Natural killer cell (primary cell): ENCODE measurements around the gene CCR5AS.

Source experiments
- ATAC-seq, 3 donors: fragments of 150-1000 bp in 2 of 3; fragments of 200-7000 bp in 1 of 3; cut with Tn5 transposase; 1 replicate in 1 of 3; 2 replicates in 2 of 3; pipeline ENCODE4 v1.10.0; 2021; ENCODE audit warnings: mild to moderate bottlenecking in 2 of 3, moderate library complexity in 2 of 3
- DNase-seq, 2 donors: peaks; one replicate each; pipeline versions ENCODE4 v3.0.0 to v3.0.0-alpha.2; 2013 to 2021; ENCODE audit warnings: mixed read lengths in 1 of 2
- H3K27ac ChIP-seq: one replicate; pipeline ENCODE4 v1.5.1; 2013; ENCODE audit warnings: mild to moderate bottlenecking, low read length
- H3K27me3 ChIP-seq: one replicate; pipeline ENCODE4 v1.6.1; 2013; ENCODE audit warnings: low read length; ENCODE audit not compliant: control insufficient read depth, insufficient read depth
- H3K36me3 ChIP-seq: one replicate; pipeline ENCODE4 v1.6.1; 2013; ENCODE audit warnings: low read length; ENCODE audit not compliant: control insufficient read depth, insufficient read depth
- H3K4me1 ChIP-seq: one replicate; pipeline ENCODE4 v1.6.1; 2013; ENCODE audit warnings: low read length; ENCODE audit not compliant: control insufficient read depth, insufficient read depth
- H3K4me3 ChIP-seq: one replicate; pipeline ENCODE4 v1.5.1; 2013; ENCODE audit warnings: low read length
- H3K9me3 ChIP-seq: one replicate; pipeline ENCODE4 v1.6.1; 2013; ENCODE audit warnings: low read length; ENCODE audit not compliant: control insufficient read depth, insufficient read depth
- H3K27ac Mint-ChIP-seq, 2 donors: one replicate each; pipeline ENCODE4 v1.8.0; 2022; ENCODE audit warnings: mild to moderate bottlenecking in 2 of 2, mixed read lengths in 2 of 2, moderate library complexity in 1 of 2
- H3K27me3 Mint-ChIP-seq, 2 donors: one replicate each; pipeline ENCODE4 v1.8.0; 2022; ENCODE audit warnings: low read depth in 2 of 2, mixed read lengths in 2 of 2
- H3K36me3 Mint-ChIP-seq: one replicate; pipeline ENCODE4 v1.8.0; 2022; ENCODE audit warnings: mixed read lengths
- H3K4me1 Mint-ChIP-seq, 2 donors: one replicate each; pipeline ENCODE4 v1.8.0; 2022; ENCODE audit warnings: mixed read lengths in 2 of 2
- H3K4me3 Mint-ChIP-seq: one replicate; pipeline ENCODE4 v1.8.0; 2022; ENCODE audit warnings: mild to moderate bottlenecking, moderate library complexity, mixed read lengths
- H3K9me3 Mint-ChIP-seq, 2 donors: one replicate each; pipeline ENCODE4 v1.8.0; 2022; ENCODE audit warnings: mixed read lengths in 2 of 2
- CTCF ChIP-seq: fragments of 200-600 bp; IDR thresholded peaks from one replicate; pipeline ENCODE4 v1.8.0; 2022; ENCODE audit warnings: antibody characterized with exemption
- WGBS: methylation state at CpG from one replicate; pipeline ENCODE4 v1.1.7; 2013; ENCODE audit warnings: missing lambda C conversion rate; ENCODE audit not compliant: insufficient coverage; 5-methylcytosine and 5-hydroxymethylcytosine counted together
- intact Hi-C: fragments of 100-400 bp; cut with micrococcal nuclease; formaldehyde crosslinking; loops from one replicate; pipeline ENCODE4 v1.14.2; 2022

Gene CCR5AS

GRCh38 chr3:46353090-46353489, 53.8 kb downstream of the CCR5AS start:
- Histone ChIP-seq H3K9me3 (no peaks in the 10 kb centered on the region), H3K27ac (no peak overlapping the region), H3K27me3 (no peaks in the 10 kb centered on the region), H3K4me1 (peaks cover 45% of the 10 kb centered on the region), H3K36me3 (no peaks in the 10 kb centered on the region), H3K4me3 (no peak overlapping the region)
- peaks cover 73% of the 10 kb centered on the region in 2 donors for H3K4me1 Mint-ChIP-seq
- WGBS: 41% methylated on average over 3 of the region's 4 CpGs
- DNase-seq (peak in 1 of 2 donors; percentile 29), ATAC-seq (peak; percentile 40 to 58 (median 51))
- no peaks in the 10 kb centered on the region for H3K27me3 Mint-ChIP-seq
- H3K9me3 Mint-ChIP-seq: no peaks in the 10 kb centered on the region
- intact Hi-C loops: loop anchor here (5.0 kb wide), 2 partner anchors 41 to 71 kb away; no protein-coding TSS in a partner anchor
- H3K4me3 Mint-ChIP-seq: peak overlapping the region; percentile 72
- TF ChIP-seq CTCF: no peak
- peak overlapping the region; percentile 15 to 57 for H3K27ac Mint-ChIP-seq
- H3K36me3 Mint-ChIP-seq: no peaks in the 10 kb centered on the region

- DNase-seq (no peak), ATAC-seq (no peak)
- peaks cover 79% of the 10 kb centered on the region in 2 donors for H3K4me1 Mint-ChIP-seq
- no peaks in the 10 kb centered on the region for H3K36me3 ChIP-seq
- H3K4me3 Mint-ChIP-seq: no peak overlapping the region
- TF ChIP-seq CTCF: no peak
- no peak overlapping the region for H3K4me3 ChIP-seq
- intact Hi-C loops: loop anchor here (5.0 kb wide), 2 partner anchors 39 to 69 kb away; no protein-coding TSS in a partner anchor
- H3K27me3 ChIP-seq: no peaks in the 10 kb centered on the region
- peaks cover 2% of the 10 kb centered on the region for H3K9me3 ChIP-seq
- no peak overlapping the region for H3K27ac ChIP-seq
- over 99% methylated on average over 3 of the region's 3 CpGs for WGBS
- peak overlapping the region in 1 of 2 donors; percentile 63 for H3K27ac Mint-ChIP-seq
- no peaks in the 10 kb centered on the region for H3K27me3 Mint-ChIP-seq
- H3K4me1 ChIP-seq: peaks cover 45% of the 10 kb centered on the region
- no peaks in the 10 kb centered on the region for H3K9me3 Mint-ChIP-seq
- H3K36me3 Mint-ChIP-seq: no peaks in the 10 kb centered on the region
These were observed 55.2 kb downstream of the CCR5AS start for GRCh38 chr3:46351646-46352045.

- no peaks in the 10 kb centered on the region for H3K27me3 Mint-ChIP-seq
- ATAC-seq (peak; percentile 10 to 28 (median 19)), DNase-seq (no peak)
- H3K36me3 Mint-ChIP-seq: no peaks in the 10 kb centered on the region
- Histone ChIP-seq H3K27ac (peak overlapping the region; percentile 79), H3K4me3 (no peak overlapping the region), H3K9me3 (peaks cover 2% of the 10 kb centered on the region), H3K27me3 (no peaks in the 10 kb centered on the region), H3K36me3 (no peaks in the 10 kb centered on the region), H3K4me1 (peaks cover 45% of the 10 kb centered on the region)
- H3K27ac Mint-ChIP-seq: peak overlapping the region; percentile 85 to 86
- no peaks in the 10 kb centered on the region for H3K9me3 Mint-ChIP-seq
- peak overlapping the region; percentile 73 for H3K4me3 Mint-ChIP-seq
- 5% methylated on average over 1 of the region's 1 CpG for WGBS
- peaks cover 76 to 77% of the 10 kb centered on the region in 2 donors for H3K4me1 Mint-ChIP-seq
- TF ChIP-seq CTCF: no peak
- intact Hi-C loops: loop anchor here (5.0 kb wide), 2 partner anchors 38 to 68 kb away; no protein-coding TSS in a partner anchor
These were observed 56.7 kb downstream of the CCR5AS start for GRCh38 chr3:46350262-46350565.
